ENCODE measurements around the gene TMOD3. TPM values are rescaled to one million over a fixed set of nuclear protein-coding genes. Genes with fewer than 3 reads are reported as not detected.
A peak's percentile ranks its signal among the peaks of the same experiment; 100 is the strongest.

Gene TMOD3
- polyA plus RNA-seq, 2 of the 4 experiments (the other 2 are of a cell fraction): 57.5 to 111 TPM

- Histone ChIP-seq H3K4me2 (peak overlapping the region; percentile 86), H3K4me3 (peak overlapping the region; percentile 70; the same call in 1 of the 3 replicates), H3K4me1 (peaks cover 39% of the 10 kb centered on the region), H3K27ac (peak overlapping the region; percentile 96 to 99), H3K9me3 (no peaks in the 10 kb centered on the region)
- TF ChIP-seq HOXB13 (CRISPR knock-in tag; IDR thresholded peaks at IDR 0.05; ENCODE audit: low read depth) (no peak), RFX5 (IDR thresholded peaks at IDR 0.05) (no peak), KDM5A (IDR thresholded peaks at IDR 0.05) (no peak), NFE2L2 (conservative IDR thresholded peaks at IDR 0.05; ENCODE audit: low read length) (no peak), CHD4 (IDR thresholded peaks at IDR 0.05; ENCODE audit: borderline replicate concordance) (no peak), TFCP2L1 (CRISPR knock-in tag; IDR thresholded peaks at IDR 0.05) (no peak), MYC (IDR thresholded peaks at IDR 0.05; ENCODE audit: borderline replicate concordance, low read length) (no peak), CEBPB (IDR thresholded peaks at IDR 0.05) (no peak), GATA3 (IDR thresholded peaks at IDR 0.05; ENCODE audit: borderline replicate concordance) (no peak), FOXS1 (CRISPR knock-in tag; IDR thresholded peaks at IDR 0.05) (no peak), EHMT2 (IDR thresholded peaks at IDR 0.05; ENCODE audit: low read depth) (no peak), SREBF2 (IDR thresholded peaks at IDR 0.05) (no peak), NPAS2 (CRISPR knock-in tag; IDR thresholded peaks at IDR 0.05; ENCODE audit: borderline replicate concordance) (no peak), BCL3 (IDR thresholded peaks at IDR 0.05) (no peak), HEYL (CRISPR knock-in tag; IDR thresholded peaks at IDR 0.05) (no peak), KDM1A (IDR thresholded peaks at IDR 0.05; ENCODE audit: low read depth) (no peak), RARB (CRISPR knock-in tag; IDR thresholded peaks at IDR 0.05) (no peak), FOSL2 (IDR thresholded peaks at IDR 0.05) (no peak), FOSL2 (CRISPR knock-in tag; IDR thresholded peaks at IDR 0.05) (no peak; the same call in 1 of the 2 replicates)
- TF ChIP-seq, protein P1, sequence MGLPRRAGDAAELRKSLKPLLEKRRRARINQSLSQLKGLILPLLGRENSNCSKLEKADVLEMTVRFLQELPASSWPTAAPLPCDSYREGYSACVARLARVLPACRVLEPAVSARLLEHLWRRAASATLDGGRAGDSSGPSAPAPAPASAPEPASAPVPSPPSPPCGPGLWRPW (IDR thresholded peaks at IDR 0.05): no peak
- TF ChIP-seq, protein P2, sequence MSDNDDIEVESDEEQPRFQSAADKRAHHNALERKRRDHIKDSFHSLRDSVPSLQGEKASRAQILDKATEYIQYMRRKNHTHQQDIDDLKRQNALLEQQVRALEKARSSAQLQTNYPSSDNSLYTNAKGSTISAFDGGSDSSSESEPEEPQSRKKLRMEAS (IDR thresholded peaks at IDR 0.05): no peak
- WGBS (ENCODE audit: missing lambda C conversion rate): 39% methylated on average over 9 of the region's 9 CpGs
- DNase-seq (ENCODE audit: low read depth in 1 of 2, low spot score in 1 of 2): peak in 1 of 2 experiments; percentile 53
- peak; percentile 3 to 6; a peak in 3 of 6 replicates for ATAC-seq
- FAIRE-seq: no peak
- ChIA-PET POLR2A (interaction anchor here (1.2 to 2.4 kb wide), 5 partner anchors 9 to 60 kb away, joined by 4 to 8 read pairs (median 6); no protein-coding TSS in a partner anchor), CTCF (interaction anchor here (0.6 to 2.4 kb wide), 11 partner anchors 12 to 179 kb away, joined by 3 to 12 read pairs (median 4); no protein-coding TSS in a partner anchor)
Observed at GRCh38 chr15:51828621-51829375, 655 bp upstream of the TMOD3 start.

DNA sequence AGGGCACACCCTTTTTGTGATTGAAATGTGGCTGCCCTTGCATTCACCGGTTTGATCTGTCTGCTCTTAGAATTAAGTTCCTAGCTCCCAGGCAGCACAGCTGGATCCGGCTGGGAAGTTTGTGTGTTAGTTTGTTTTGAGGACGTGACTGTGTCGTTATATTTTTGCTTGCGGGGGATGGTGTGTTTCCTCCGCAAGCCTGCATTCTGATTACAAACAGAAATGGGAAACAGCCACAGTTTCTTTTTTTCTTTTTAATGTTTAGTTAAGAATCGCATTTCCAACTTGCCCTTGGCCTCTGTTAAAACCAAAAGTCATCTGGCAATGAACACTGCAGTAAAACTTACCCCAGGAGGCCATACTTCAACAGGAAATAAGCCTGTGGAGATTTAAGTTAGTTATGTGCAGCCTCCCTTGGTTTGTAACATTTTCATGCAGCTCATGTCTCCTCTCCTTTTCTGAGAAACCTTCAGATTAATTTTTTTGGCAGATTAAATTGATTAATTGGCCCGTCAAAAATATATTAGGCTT is 888 bp downstream of the TMOD3 start:
- ATAC-seq: no peak; a peak in 2 of 6 replicates
- POLR2A ChIA-PET: interaction anchor here (1.2 to 2.4 kb wide), 6 partner anchors 8 to 76 kb away, joined by 3 to 8 read pairs (median 6); no protein-coding TSS in a partner anchor
- Histone ChIP-seq H3K27ac (peak overlapping the region; percentile 96 to 99), H3K9me3 (no peaks in the 10 kb centered on the region), H3K4me2 (peak overlapping the region; percentile 86), H3K4me1 (peaks cover 54% of the 10 kb centered on the region), H3K4me3 (peak overlapping the region; percentile 70)
- peak; percentile 72 for FAIRE-seq
- WGBS (ENCODE audit: missing lambda C conversion rate): under 1% methylated on average over 8 of the region's 8 CpGs
- CTCF ChIA-PET: interaction anchor here (0.7 to 2.4 kb wide), 10 partner anchors 11 to 169 kb away, joined by 3 to 12 read pairs (median 4); no protein-coding TSS in a partner anchor
- no peak for DNase-seq (ENCODE audit: low read depth in 1 of 2, low spot score in 1 of 2)
- no peak for TF ChIP-seq POLR2A (IDR thresholded peaks at IDR 0.05; ENCODE audit: low read length)

- 23% methylated on average over 1 of the region's 1 CpG for WGBS (ENCODE audit: missing lambda C conversion rate)
- POLR2A ChIA-PET: no interaction called here
- peak overlapping the region; percentile 86 for H3K4me2 ChIP-seq
Observed at GRCh38 chr15:51833772-51834171, 4.3 kb downstream of the TMOD3 start.

More at GRCh38 chr15:51833772-51834171, 4.3 kb downstream of the TMOD3 start:
- Histone ChIP-seq H3K4me3 (0 out of 3 replicates have a peak overlapping the region, but pooled peaks have one; percentile 0), H3K9me3 (no peaks in the 10 kb centered on the region), H3K27ac (no peak overlapping the region), H3K4me1 (peaks cover 80% of the 10 kb centered on the region)
- no peak for TF ChIP-seq FOSL2 (IDR thresholded peaks at IDR 0.05)
- no peak for TF ChIP-seq FOSL2 (CRISPR knock-in tag; IDR thresholded peaks at IDR 0.05)
- no peak for TF ChIP-seq JUN (IDR thresholded peaks at IDR 0.05)
- TF ChIP-seq PHF8 (IDR thresholded peaks at IDR 0.05; ENCODE audit: borderline replicate concordance, low read depth): no peak
- TF ChIP-seq NFE2L2 (conservative IDR thresholded peaks at IDR 0.05; ENCODE audit: low read length): no peak
- TF ChIP-seq SMC3 (IDR thresholded peaks at IDR 0.05): no peak
- FAIRE-seq (peak; percentile 94), DNase-seq (ENCODE audit: low read depth in 1 of 2, low spot score in 1 of 2) (no peak), ATAC-seq (no peak)
- CTCF ChIA-PET: interaction anchor here (1.1 to 1.4 kb wide), 2 partner anchors 18 to 55 kb away, joined by 3 read pairs; no protein-coding TSS in a partner anchor
